HCT116 (cell line): ENCODE data around the gene WFDC1. TPM values are rescaled to one million over a fixed set of nuclear protein-coding genes. Genes with fewer than 3 reads are reported as not detected.

Experiments
- ATAC-seq: fragments of 200-7000 bp; cut with Tn5 transposase; 2 replicates; pipeline ENCODE4 v1.9.1; 2020; ENCODE audit warnings: mild to moderate bottlenecking, moderate library complexity
- BruUV-seq: library from RNA; stranded (reverse); fragments of 400-500 nt; replicated peaks from 2 replicates; lab custom pipeline; 2021; lab: Mats Ljungman, UMichigan
- CTCF ChIA-PET: fragments of 300-600 bp; sonication (Branson Sonifier 250); formaldehyde crosslinking; loops from one replicate; lab custom pipeline; 2021; ENCODE audit warnings: antibody characterized with exemption; lab: Charles Lee
- POLR2A ChIA-PET: fragments of 300-600, 350-600 bp; sonication (Branson Sonifier 250); formaldehyde crosslinking; loops from one replicate; lab custom pipeline; 2021; ENCODE audit warnings: antibody characterized with exemption; lab: Charles Lee
- RAD21 ChIA-PET, 2 experiments: fragments of 300-600 bp; sonication (Branson Sonifier 250); formaldehyde crosslinking; loops; one replicate each; lab custom pipeline; 2023; ENCODE audit warnings: low total read pairs in 2 of 2; ENCODE audit not compliant: uncharacterized antibody in 2 of 2, unreplicated experiment in 2 of 2, low non-redundant PET in 1 of 2; lab: Charles Lee
- DNase-seq: peaks from one replicate; pipeline ENCODE4 v3.0.0-alpha.2; 2010; ENCODE audit warnings: low read depth, low spot score
- H2AFZ ChIP-seq: fragments of 200-600 bp; shearing (Covaris generic), sonication (generic); 2 replicates; pipeline ENCODE4 v1.6.1; 2017; ENCODE audit warnings: low read depth, mixed run types, mixed read lengths, antibody characterized with exemption, low read length; ENCODE audit not compliant: poor library complexity, severe bottlenecking
- H3K27ac ChIP-seq: 2 replicates; pipeline ENCODE4 v1.5.1; 2012; ENCODE audit warnings: low read depth, low read length
- H3K27me3 ChIP-seq: fragments of 200-600 bp; sonication (generic); 2 replicates; pipeline ENCODE4 v1.6.1; 2016; ENCODE audit warnings: mixed run types, low read length, mixed read lengths; ENCODE audit not compliant: insufficient read depth
- H3K36me3 ChIP-seq, 2 experiments: fragments of 200-500 bp in 1 of 2; fragments of 200-600 bp in 1 of 2; sonication (Bioruptor generic) in 1 of 2; sonication (generic) in 1 of 2; 2 replicates each; pipeline versions ENCODE4 v1.5.1 to v1.6.1; 2014 to 2016; ENCODE audit warnings: low read length in 2 of 2, inconsistent platforms in 1 of 2, mixed read lengths in 1 of 2, mixed run types in 1 of 2; ENCODE audit not compliant: insufficient read depth in 2 of 2, control insufficient read depth in 1 of 2
- H3K4me1 ChIP-seq, 2 experiments: fragments of 200-600 bp in 1 of 2; sonication (generic) in 1 of 2; 2 replicates each; pipeline versions ENCODE4 v1.5.1 to v1.6.1; 2012 to 2017; ENCODE audit warnings: low read length in 2 of 2, inconsistent platforms in 1 of 2, mild to moderate bottlenecking in 1 of 2, mixed read lengths in 1 of 2, mixed run types in 1 of 2, moderate library complexity in 1 of 2; ENCODE audit not compliant: insufficient read depth in 2 of 2, control insufficient read depth in 1 of 2
- H3K4me2 ChIP-seq: fragments of 200-600 bp; sonication (generic); 2 replicates; pipeline ENCODE4 v1.6.1; 2017; ENCODE audit warnings: mixed run types, low read length, mixed read lengths
- H3K4me3 ChIP-seq, 2 experiments: fragments of 200-600 bp in 1 of 2; sonication (generic) in 1 of 2; replicated peaks in 1 of 2; 2 replicates each; pipeline ENCODE4 v1.5.1; 2011 to 2016; ENCODE audit warnings: low read length in 2 of 2, control low read depth in 1 of 2, low read depth in 1 of 2, mild to moderate bottlenecking in 1 of 2, mixed read lengths in 1 of 2, mixed run types in 1 of 2
- H3K79me2 ChIP-seq: fragments of 200-600 bp; sonication (generic); 2 replicates; pipeline ENCODE4 v1.6.1; 2017; ENCODE audit warnings: mild to moderate bottlenecking, mixed run types, low read length, moderate library complexity, mixed read lengths; ENCODE audit not compliant: insufficient read depth
- H3K9ac ChIP-seq: fragments of 200-600 bp; sonication (generic); 2 replicates; pipeline ENCODE4 v1.6.1; 2016; ENCODE audit warnings: low read length, mixed read lengths
- H3K9me2 ChIP-seq: fragments of 200-600 bp; sonication (generic), shearing (Covaris generic); 2 replicates; pipeline ENCODE4 v1.6.1; 2017; ENCODE audit warnings: mixed run types, mild to moderate bottlenecking, moderate library complexity; ENCODE audit not compliant: insufficient read depth
- H3K9me3 ChIP-seq, 2 experiments: fragments of 200-500 bp in 1 of 2; fragments of 200-600 bp in 1 of 2; sonication (Bioruptor generic) in 1 of 2; sonication (generic) in 1 of 2; 2 replicates each; pipeline ENCODE4 v1.6.1; 2014 to 2017; ENCODE audit warnings: low read length in 2 of 2, mixed read lengths in 2 of 2, inconsistent platforms in 1 of 2, low read depth in 1 of 2, mild to moderate bottlenecking in 1 of 2, mixed run types in 1 of 2, moderate library complexity in 1 of 2; ENCODE audit not compliant: control insufficient read depth in 1 of 2, insufficient read depth in 1 of 2
- H4K20me1 ChIP-seq: fragments of 200-600 bp; sonication (generic), shearing (Covaris generic); 2 replicates; pipeline ENCODE4 v1.6.1; 2017; ENCODE audit warnings: mixed run types, mild to moderate bottlenecking, moderate library complexity; ENCODE audit not compliant: insufficient read depth
- EGR1 ChIP-seq: IDR thresholded peaks from 2 replicates; pipeline ENCODE4 v1.6.1; 2012; ENCODE audit warnings: low read depth
- ELF1 ChIP-seq: IDR thresholded peaks from 2 replicates; pipeline ENCODE4 v1.6.1; 2012; ENCODE audit warnings: low read depth, borderline replicate concordance
- EZH2 ChIP-seq: fragments of 200-600 bp; sonication (generic); IDR thresholded peaks from 2 replicates; pipeline ENCODE4 v1.6.1; 2017; ENCODE audit warnings: antibody characterized with exemption, mixed run types
- EZH2phosphoT487 ChIP-seq: fragments of 200-600 bp; IDR thresholded peaks from 2 replicates; pipeline ENCODE4 v1.6.1; 2018; ENCODE audit warnings: antibody characterized with exemption, borderline replicate concordance
- FOSL1 ChIP-seq: IDR thresholded peaks from 2 replicates; pipeline ENCODE4 v1.6.1; 2012; ENCODE audit warnings: low read depth
- SIN3A ChIP-seq: IDR thresholded peaks from 2 replicates; pipeline ENCODE4 v1.6.1; 2012; ENCODE audit warnings: low read depth
- intact Hi-C: fragments of 100-400 bp; cut with micrococcal nuclease; formaldehyde crosslinking; loops from 2 replicates; pipeline ENCODE4 v1.10.0; 2022
- total RNA-seq: library from RNA; stranded (reverse); gene quantifications from one replicate; pipeline ENCODE4 v1.2.1, GENCODE V29; 2021; ENCODE audit not compliant: unreplicated experiment
- TF ChIP-seq, protein P1 (sequence below), 3 experiments: fragments of 200-600 bp in 1 of 3; sonication (generic) in 1 of 3; IDR thresholded peaks in 2 of 3; conservative IDR thresholded peaks in 1 of 3; 2 replicates each; pipeline ENCODE4 v1.5.1; 2012 to 2017; ENCODE audit warnings: low read depth in 2 of 3, low read length in 2 of 3, antibody characterized with exemption in 1 of 3, borderline replicate concordance in 1 of 3, control low read depth in 1 of 3, mild to moderate bottlenecking in 1 of 3, mixed read lengths in 1 of 3, mixed run types in 1 of 3, moderate library complexity in 1 of 3; ENCODE audit not compliant: insufficient read depth in 1 of 3
- TF ChIP-seq, protein P2 (sequence below): IDR thresholded peaks from 2 replicates; pipeline ENCODE4 v1.6.1; 2011; ENCODE audit warnings: mild to moderate bottlenecking, low read length, moderate library complexity; ENCODE audit not compliant: insufficient replicate concordance; ENCODE audit errors: extremely low read depth
- TF ChIP-seq, protein P3 (sequence below): IDR thresholded peaks from 2 replicates; pipeline ENCODE4 v1.6.1; 2012
- TF ChIP-seq, protein P4 (sequence below): IDR thresholded peaks from 2 replicates; pipeline ENCODE4 v1.6.1; 2012; ENCODE audit warnings: low read depth

Gene WFDC1
- total RNA-seq, 1 experiment from 2014 or later: 0.42 TPM

DNA sequence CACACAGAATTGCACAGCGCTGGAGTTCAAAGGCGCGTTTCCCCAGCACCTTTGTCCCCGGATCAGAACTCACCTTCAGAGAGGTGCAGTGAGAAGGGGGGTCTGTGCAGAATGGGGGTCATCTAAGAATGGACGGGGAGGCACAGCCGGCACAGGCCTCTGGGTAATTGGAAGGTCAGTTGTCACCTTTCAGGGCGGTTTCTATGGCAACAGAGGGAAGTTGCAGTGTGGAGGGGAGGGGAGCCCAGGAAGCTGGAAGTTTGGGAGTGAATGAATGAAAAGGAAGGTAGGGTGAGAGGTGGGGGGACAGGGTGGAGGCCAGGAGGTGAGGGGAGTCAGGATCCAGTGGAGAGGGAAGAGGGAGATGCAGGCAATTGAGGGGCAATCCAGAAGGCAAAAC is 42.5 kb upstream of the WFDC1 start (continued):
- TF ChIP-seq, protein P1, sequence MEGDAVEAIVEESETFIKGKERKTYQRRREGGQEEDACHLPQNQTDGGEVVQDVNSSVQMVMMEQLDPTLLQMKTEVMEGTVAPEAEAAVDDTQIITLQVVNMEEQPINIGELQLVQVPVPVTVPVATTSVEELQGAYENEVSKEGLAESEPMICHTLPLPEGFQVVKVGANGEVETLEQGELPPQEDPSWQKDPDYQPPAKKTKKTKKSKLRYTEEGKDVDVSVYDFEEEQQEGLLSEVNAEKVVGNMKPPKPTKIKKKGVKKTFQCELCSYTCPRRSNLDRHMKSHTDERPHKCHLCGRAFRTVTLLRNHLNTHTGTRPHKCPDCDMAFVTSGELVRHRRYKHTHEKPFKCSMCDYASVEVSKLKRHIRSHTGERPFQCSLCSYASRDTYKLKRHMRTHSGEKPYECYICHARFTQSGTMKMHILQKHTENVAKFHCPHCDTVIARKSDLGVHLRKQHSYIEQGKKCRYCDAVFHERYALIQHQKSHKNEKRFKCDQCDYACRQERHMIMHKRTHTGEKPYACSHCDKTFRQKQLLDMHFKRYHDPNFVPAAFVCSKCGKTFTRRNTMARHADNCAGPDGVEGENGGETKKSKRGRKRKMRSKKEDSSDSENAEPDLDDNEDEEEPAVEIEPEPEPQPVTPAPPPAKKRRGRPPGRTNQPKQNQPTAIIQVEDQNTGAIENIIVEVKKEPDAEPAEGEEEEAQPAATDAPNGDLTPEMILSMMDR (IDR thresholded peaks at IDR 0.05 in 2 of 3, conservative IDR thresholded peaks at IDR 0.05 in 1 of 3; ENCODE audit: borderline replicate concordance in 1 of 3, insufficient read depth in 1 of 3, low read depth in 2 of 3, low read length in 2 of 3): no peak
- TF ChIP-seq, protein P2, sequence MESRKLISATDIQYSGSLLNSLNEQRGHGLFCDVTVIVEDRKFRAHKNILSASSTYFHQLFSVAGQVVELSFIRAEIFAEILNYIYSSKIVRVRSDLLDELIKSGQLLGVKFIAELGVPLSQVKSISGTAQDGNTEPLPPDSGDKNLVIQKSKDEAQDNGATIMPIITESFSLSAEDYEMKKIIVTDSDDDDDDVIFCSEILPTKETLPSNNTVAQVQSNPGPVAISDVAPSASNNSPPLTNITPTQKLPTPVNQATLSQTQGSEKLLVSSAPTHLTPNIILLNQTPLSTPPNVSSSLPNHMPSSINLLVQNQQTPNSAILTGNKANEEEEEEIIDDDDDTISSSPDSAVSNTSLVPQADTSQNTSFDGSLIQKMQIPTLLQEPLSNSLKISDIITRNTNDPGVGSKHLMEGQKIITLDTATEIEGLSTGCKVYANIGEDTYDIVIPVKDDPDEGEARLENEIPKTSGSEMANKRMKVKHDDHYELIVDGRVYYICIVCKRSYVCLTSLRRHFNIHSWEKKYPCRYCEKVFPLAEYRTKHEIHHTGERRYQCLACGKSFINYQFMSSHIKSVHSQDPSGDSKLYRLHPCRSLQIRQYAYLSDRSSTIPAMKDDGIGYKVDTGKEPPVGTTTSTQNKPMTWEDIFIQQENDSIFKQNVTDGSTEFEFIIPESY: no peak
- TF ChIP-seq EZH2phosphoT487 (no peak), SIN3A (no peak)

DNA sequence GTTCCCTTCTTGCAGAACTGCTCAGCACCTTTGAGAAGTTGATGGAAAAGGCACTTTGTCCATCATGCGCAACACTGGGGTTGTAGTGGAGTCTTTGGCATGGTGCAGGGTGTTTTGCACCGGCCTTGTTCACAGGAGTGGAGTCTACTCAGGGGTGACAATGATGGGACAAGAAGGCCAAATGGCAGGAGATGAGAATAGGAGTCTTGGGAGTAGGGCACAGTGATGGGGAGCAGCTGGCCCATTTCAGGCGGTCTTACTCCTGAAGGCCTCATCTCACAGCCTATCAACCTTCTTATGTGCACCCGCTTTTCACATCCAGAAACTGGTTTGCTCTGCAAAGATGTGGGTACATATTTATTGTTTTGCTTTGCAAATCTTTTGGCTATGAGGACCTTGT is 41.5 kb upstream of the WFDC1 start:
- Histone ChIP-seq H3K27ac (no peak overlapping the region), H3K4me2 (no peak overlapping the region), H4K20me1 (no peaks in the 10 kb centered on the region), H3K4me3 (no peak overlapping the region), H3K9me2 (no peaks in the 10 kb centered on the region), H3K27me3 (peaks cover 11% of the 10 kb centered on the region; the same call in 1 of the 2 replicates), H3K4me1 (peaks cover 0 to under 1% of the 10 kb centered on the region in 2 experiments; a peak in 1 of 4 replicates), H2AFZ (no peak overlapping the region), H3K79me2 (no peaks in the 10 kb centered on the region), H3K9me3 (no peaks in the 10 kb centered on the region), H3K9ac (no peak overlapping the region), H3K36me3 (no peaks in the 10 kb centered on the region)
- ATAC-seq (no peak), DNase-seq (no peak)
- POLR2A ChIA-PET: no interaction called here
- CTCF ChIA-PET: no interaction called here
- intact Hi-C loops: no loop called here
- BruUV-seq: no TSS peak
- RAD21 ChIA-PET: no interaction called here
- TF ChIP-seq, protein P1 (IDR thresholded peaks at IDR 0.05 in 2 of 3, conservative IDR thresholded peaks at IDR 0.05 in 1 of 3; ENCODE audit: borderline replicate concordance in 1 of 3, insufficient read depth in 1 of 3, low read depth in 2 of 3, low read length in 2 of 3): no peak
- TF ChIP-seq SIN3A (no peak), ELF1 (no peak), FOSL1 (no peak), EZH2phosphoT487 (no peak), EGR1 (no peak), EZH2 (no peak)
- TF ChIP-seq, protein P2: no peak
- TF ChIP-seq, protein P3, sequence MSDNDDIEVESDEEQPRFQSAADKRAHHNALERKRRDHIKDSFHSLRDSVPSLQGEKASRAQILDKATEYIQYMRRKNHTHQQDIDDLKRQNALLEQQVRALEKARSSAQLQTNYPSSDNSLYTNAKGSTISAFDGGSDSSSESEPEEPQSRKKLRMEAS: no peak
- TF ChIP-seq, protein P4, sequence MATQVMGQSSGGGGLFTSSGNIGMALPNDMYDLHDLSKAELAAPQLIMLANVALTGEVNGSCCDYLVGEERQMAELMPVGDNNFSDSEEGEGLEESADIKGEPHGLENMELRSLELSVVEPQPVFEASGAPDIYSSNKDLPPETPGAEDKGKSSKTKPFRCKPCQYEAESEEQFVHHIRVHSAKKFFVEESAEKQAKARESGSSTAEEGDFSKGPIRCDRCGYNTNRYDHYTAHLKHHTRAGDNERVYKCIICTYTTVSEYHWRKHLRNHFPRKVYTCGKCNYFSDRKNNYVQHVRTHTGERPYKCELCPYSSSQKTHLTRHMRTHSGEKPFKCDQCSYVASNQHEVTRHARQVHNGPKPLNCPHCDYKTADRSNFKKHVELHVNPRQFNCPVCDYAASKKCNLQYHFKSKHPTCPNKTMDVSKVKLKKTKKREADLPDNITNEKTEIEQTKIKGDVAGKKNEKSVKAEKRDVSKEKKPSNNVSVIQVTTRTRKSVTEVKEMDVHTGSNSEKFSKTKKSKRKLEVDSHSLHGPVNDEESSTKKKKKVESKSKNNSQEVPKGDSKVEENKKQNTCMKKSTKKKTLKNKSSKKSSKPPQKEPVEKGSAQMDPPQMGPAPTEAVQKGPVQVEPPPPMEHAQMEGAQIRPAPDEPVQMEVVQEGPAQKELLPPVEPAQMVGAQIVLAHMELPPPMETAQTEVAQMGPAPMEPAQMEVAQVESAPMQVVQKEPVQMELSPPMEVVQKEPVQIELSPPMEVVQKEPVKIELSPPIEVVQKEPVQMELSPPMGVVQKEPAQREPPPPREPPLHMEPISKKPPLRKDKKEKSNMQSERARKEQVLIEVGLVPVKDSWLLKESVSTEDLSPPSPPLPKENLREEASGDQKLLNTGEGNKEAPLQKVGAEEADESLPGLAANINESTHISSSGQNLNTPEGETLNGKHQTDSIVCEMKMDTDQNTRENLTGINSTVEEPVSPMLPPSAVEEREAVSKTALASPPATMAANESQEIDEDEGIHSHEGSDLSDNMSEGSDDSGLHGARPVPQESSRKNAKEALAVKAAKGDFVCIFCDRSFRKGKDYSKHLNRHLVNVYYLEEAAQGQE: no peak
